Vagina (tissue), 2 donors: ENCODE results near the gene MTAP. TPM values are rescaled to one million over a fixed set of nuclear protein-coding genes. Genes with fewer than 3 reads are reported as not detected.

Experiments used
- DNase-seq, 2 donors: peaks; one replicate each; pipeline ENCODE4 v3.0.0-alpha.2; 2017; ENCODE audit errors: extremely low spot score in 2 of 2
- H3K27ac ChIP-seq: fragments of 200-600 bp; sonication (generic); one replicate; pipeline ENCODE4 v1.5.1; 2019
- H3K27me3 ChIP-seq: fragments of 200-600 bp; sonication (generic); one replicate; pipeline ENCODE4 v1.5.1; 2019
- H3K36me3 ChIP-seq, 2 donors: fragments of 200-600 bp; sonication (generic); one replicate each; pipeline ENCODE4 v1.5.1; 2017 to 2019
- H3K4me1 ChIP-seq: fragments of 200-600 bp; sonication (generic); one replicate; pipeline ENCODE4 v1.5.1; 2019
- H3K4me3 ChIP-seq, 2 donors: fragments of 200-600 bp; sonication (generic); 1 replicate in 1 of 2; 2 replicates in 1 of 2; pipeline ENCODE4 v1.5.1; 2016 to 2019
- H3K9me3 ChIP-seq: fragments of 200-600 bp; sonication (generic); one replicate; pipeline ENCODE4 v1.5.1; 2019
- CTCF ChIP-seq, 3 experiments: fragments of 450-650 bp in 2 of 3; fragments of 200-600 bp in 1 of 3; sonication (generic) in 1 of 3; IDR thresholded peaks; one replicate each; pipeline ENCODE4 v1.5.1; 2017 to 2019; ENCODE audit warnings: antibody characterized with exemption in 3 of 3, mild to moderate bottlenecking in 2 of 3, moderate library complexity in 2 of 3
- POLR2A ChIP-seq, 2 donors: fragments of 450-650 bp; IDR thresholded peaks; one replicate each; pipeline ENCODE4 v1.6.1; 2017; ENCODE audit warnings: antibody characterized with exemption in 2 of 2, mild to moderate bottlenecking in 2 of 2, moderate library complexity in 2 of 2
- POLR2AphosphoS5 ChIP-seq, 2 donors: sonication (generic); formaldehyde crosslinking; IDR thresholded peaks; one replicate each; pipeline ENCODE4 v1.9.0; 2017; ENCODE audit warnings: antibody characterized with exemption in 2 of 2, mild to moderate bottlenecking in 2 of 2, low read depth in 1 of 2; ENCODE audit not compliant: insufficient read depth in 1 of 2
- intact Hi-C: fragments of 100-400 bp; cut with DNase I; formaldehyde crosslinking; loops from one replicate; pipeline ENCODE4 v1.15.1; 2023
- total RNA-seq: library from RNA; depleted of rRNA; stranded (reverse); fragments of >200 nt; gene quantifications from one replicate; pipeline ENCODE4 v1.2.3, GENCODE V29; 2016

The MTAP gene
- total RNA-seq, 1 donor from 2014 or later = 19.9 TPM

- peaks cover 8% of the 10 kb centered on the region for H3K9me3 ChIP-seq
- no peaks in the 10 kb centered on the region for H3K4me1 ChIP-seq
- TF ChIP-seq CTCF (IDR thresholded peaks at IDR 0.05) (no peak), POLR2A (IDR thresholded peaks at IDR 0.05) (no peak), POLR2AphosphoS5 (IDR thresholded peaks at IDR 0.05; ENCODE audit: insufficient read depth in 1 of 2, low read depth in 1 of 2) (no peak)
- no peak overlapping the region for H3K27ac ChIP-seq
- H3K27me3 ChIP-seq = no peaks in the 10 kb centered on the region
- no peaks in the 10 kb centered on the region for H3K36me3 ChIP-seq
- no peak for DNase-seq
- H3K4me3 ChIP-seq = no peak overlapping the region
- intact Hi-C loops = no loop called here
Measured at GRCh38 chr9:21906881-21907280, 104.4 kb downstream of the MTAP start.

GRCh38 chr9:21919377-21920362, 117.2 kb downstream of the MTAP start:
- Histone ChIP-seq H3K4me1 (peaks cover 14% of the 10 kb centered on the region), H3K27ac (no peak overlapping the region), H3K9me3 (no peaks in the 10 kb centered on the region), H3K36me3 (no peaks in the 10 kb centered on the region), H3K27me3 (no peaks in the 10 kb centered on the region), H3K4me3 (no peak overlapping the region)
- no peak for DNase-seq
- intact Hi-C loops = no loop called here
- TF ChIP-seq POLR2A (IDR thresholded peaks at IDR 0.05) (no peak), POLR2AphosphoS5 (IDR thresholded peaks at IDR 0.05; ENCODE audit: insufficient read depth in 1 of 2, low read depth in 1 of 2) (no peak), CTCF (IDR thresholded peaks at IDR 0.05) (no peak)

- H3K27me3 ChIP-seq = no peaks in the 10 kb centered on the region
- no peak for DNase-seq
- H3K4me1 ChIP-seq = peaks cover 14% of the 10 kb centered on the region
- intact Hi-C loops = no loop called here
- no peak overlapping the region for H3K27ac ChIP-seq
- H3K9me3 ChIP-seq = no peaks in the 10 kb centered on the region
- TF ChIP-seq POLR2AphosphoS5 (IDR thresholded peaks at IDR 0.05; ENCODE audit: insufficient read depth in 1 of 2, low read depth in 1 of 2) = no peak
- no peaks in the 10 kb centered on the region for H3K36me3 ChIP-seq
- H3K4me3 ChIP-seq = no peak overlapping the region
Measured at GRCh38 chr9:21923694-21924093, 121.3 kb downstream of the MTAP start.

GRCh38 chr9:21927752-21928151, 125.3 kb downstream of the MTAP start:
- TF ChIP-seq CTCF (IDR thresholded peaks at IDR 0.05) = no peak
- TF ChIP-seq POLR2A (IDR thresholded peaks at IDR 0.05) = no peak
- no peak for TF ChIP-seq POLR2AphosphoS5 (IDR thresholded peaks at IDR 0.05; ENCODE audit: insufficient read depth in 1 of 2, low read depth in 1 of 2)
- H3K4me3 ChIP-seq = no peak overlapping the region
- intact Hi-C loops = no loop called here
- H3K27me3 ChIP-seq = no peaks in the 10 kb centered on the region
- DNase-seq = no peak
- H3K36me3 ChIP-seq = peaks cover 0 to 5% of the 10 kb centered on the region in 2 donors
- no peak overlapping the region for H3K27ac ChIP-seq
- no peaks in the 10 kb centered on the region for H3K4me1 ChIP-seq
- H3K9me3 ChIP-seq = no peaks in the 10 kb centered on the region

GRCh38 chr9:21931428-21931827, 129.0 kb downstream of the MTAP start:
- TF ChIP-seq POLR2A (IDR thresholded peaks at IDR 0.05) (no peak), CTCF (IDR thresholded peaks at IDR 0.05) (no peak), POLR2AphosphoS5 (IDR thresholded peaks at IDR 0.05; ENCODE audit: insufficient read depth in 1 of 2, low read depth in 1 of 2) (no peak)
- peaks cover 0 to 5% of the 10 kb centered on the region in 2 donors for H3K36me3 ChIP-seq
- intact Hi-C loops = no loop called here
- H3K27ac ChIP-seq = no peak overlapping the region
- H3K9me3 ChIP-seq = no peaks in the 10 kb centered on the region
- no peak for DNase-seq
- H3K4me1 ChIP-seq = no peaks in the 10 kb centered on the region
- no peak overlapping the region for H3K4me3 ChIP-seq
- no peaks in the 10 kb centered on the region for H3K27me3 ChIP-seq
